ENCODE data around the gene SRSF4. TPM values are rescaled to one million over a fixed set of nuclear protein-coding genes. Genes with fewer than 3 reads are reported as not detected.

Gene SRSF4
- total and polyA plus RNA-seq, 9 donors: 55.2 to 135 (median 88.2) TPM

DNA sequence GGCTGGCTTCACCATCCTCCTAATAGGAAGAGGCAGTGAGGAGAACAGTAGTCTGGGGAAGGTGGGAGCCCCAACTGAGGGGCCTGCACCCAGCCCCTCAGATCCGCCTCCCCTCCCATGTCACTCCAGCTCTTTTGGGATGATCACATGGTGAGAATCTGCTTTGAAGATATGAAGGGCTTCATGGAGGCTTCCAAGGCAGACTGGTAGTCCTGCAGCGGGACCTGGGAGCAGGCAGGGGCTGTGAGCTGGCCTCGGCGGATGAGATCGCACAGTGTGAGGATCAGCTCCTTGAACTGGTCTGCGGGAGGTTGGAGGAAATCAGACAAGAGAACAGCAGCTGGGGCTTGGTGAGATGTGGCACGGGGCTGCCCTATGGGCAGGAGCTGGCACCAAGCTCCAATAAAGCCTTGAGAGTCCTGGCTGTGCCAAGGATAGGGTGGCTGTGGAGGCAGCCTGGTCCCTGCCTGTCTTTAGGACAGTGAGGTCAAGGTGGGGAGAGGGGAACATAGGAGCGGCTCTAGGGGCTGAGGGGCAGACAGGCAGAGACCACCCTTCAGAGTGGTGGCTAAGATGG lies 12.3 kb upstream of the SRSF4 start:
- Histone ChIP-seq H3K4me1 (ENCODE audit: insufficient read depth) (no peaks in the 10 kb centered on the region), H3K27ac (no peak overlapping the region), H3K36me3 (no peaks in the 10 kb centered on the region), H3K27me3 (no peaks in the 10 kb centered on the region), H3K4me3 (no peak overlapping the region), H3K9me3 (no peaks in the 10 kb centered on the region)
- peak in 1 of 5 donors; percentile 19 for DNase-seq
- TF ChIP-seq, protein P1, sequence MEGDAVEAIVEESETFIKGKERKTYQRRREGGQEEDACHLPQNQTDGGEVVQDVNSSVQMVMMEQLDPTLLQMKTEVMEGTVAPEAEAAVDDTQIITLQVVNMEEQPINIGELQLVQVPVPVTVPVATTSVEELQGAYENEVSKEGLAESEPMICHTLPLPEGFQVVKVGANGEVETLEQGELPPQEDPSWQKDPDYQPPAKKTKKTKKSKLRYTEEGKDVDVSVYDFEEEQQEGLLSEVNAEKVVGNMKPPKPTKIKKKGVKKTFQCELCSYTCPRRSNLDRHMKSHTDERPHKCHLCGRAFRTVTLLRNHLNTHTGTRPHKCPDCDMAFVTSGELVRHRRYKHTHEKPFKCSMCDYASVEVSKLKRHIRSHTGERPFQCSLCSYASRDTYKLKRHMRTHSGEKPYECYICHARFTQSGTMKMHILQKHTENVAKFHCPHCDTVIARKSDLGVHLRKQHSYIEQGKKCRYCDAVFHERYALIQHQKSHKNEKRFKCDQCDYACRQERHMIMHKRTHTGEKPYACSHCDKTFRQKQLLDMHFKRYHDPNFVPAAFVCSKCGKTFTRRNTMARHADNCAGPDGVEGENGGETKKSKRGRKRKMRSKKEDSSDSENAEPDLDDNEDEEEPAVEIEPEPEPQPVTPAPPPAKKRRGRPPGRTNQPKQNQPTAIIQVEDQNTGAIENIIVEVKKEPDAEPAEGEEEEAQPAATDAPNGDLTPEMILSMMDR (IDR thresholded peaks at IDR 0.05): no peak
- TF ChIP-seq POLR2A (IDR thresholded peaks at IDR 0.05) (no peak), EP300 (IDR thresholded peaks at IDR 0.05) (no peak)
- WGBS, 3 donors: 92 to 96% (median 94%) methylated on average over 8 of the region's 8 CpGs
- intact Hi-C loops (cut with DNase I): loop anchor here in 1 of 4 donors (10.0 kb wide), 1 partner anchor 169 kb away; no protein-coding TSS in a partner anchor

DNA sequence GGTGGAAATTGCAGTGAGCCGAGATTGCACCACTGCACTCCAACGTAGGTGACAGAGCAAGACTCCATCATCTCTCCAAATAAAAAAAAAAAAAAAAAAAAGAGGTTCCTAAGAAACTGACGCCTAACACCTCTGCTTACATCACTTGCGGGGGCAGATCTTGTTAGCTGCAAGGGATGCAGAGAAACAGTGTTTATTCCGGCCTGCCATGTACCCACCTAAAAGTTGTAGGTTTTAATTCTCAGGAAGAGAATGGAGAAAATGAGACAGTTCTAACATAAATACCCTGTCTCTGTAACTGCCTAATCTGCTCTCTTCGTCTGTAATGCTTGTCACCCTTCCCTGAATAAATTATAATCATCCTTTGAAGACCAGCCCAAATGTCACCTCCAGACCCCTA lies 9.0 kb upstream of the SRSF4 start:
- H3K27me3 ChIP-seq: no peaks in the 10 kb centered on the region
- intact Hi-C loops (cut with DNase I): loop anchor here in 1 of 4 donors (10.0 kb wide), 1 partner anchor 166 kb away; no protein-coding TSS in a partner anchor
- WGBS, 3 donors: 95 to 96% (median 96%) methylated on average over 6 of the region's 6 CpGs
- no peak overlapping the region for H3K27ac ChIP-seq
- H3K4me3 ChIP-seq: no peak overlapping the region
- no peaks in the 10 kb centered on the region for H3K4me1 ChIP-seq (ENCODE audit: insufficient read depth)
- H3K36me3 ChIP-seq: no peaks in the 10 kb centered on the region
- TF ChIP-seq EP300 (IDR thresholded peaks at IDR 0.05) (no peak), POLR2A (IDR thresholded peaks at IDR 0.05) (no peak)
- TF ChIP-seq, protein P1 (IDR thresholded peaks at IDR 0.05): no peak
- DNase-seq: no peak
- H3K9me3 ChIP-seq: no peaks in the 10 kb centered on the region

DNA sequence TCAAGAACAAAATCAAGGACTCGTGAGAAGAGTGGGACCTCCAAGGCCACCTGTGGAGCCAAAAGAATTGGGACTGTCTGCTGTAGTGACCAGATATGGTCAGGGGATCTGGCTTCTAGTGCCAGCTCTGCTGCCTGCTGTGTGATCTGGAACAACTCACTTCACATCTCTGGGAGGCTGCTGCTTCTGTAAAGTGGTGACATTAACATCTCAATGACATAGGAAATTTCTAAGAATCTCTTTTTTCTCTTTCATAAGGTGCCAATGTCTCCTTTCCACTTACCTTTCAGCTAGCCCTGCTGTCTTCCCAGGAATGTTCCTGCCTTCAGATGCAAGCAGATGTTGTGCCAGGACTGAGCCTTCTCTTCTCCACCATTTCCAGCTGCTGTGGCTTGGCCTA lies 5.0 kb upstream of the SRSF4 start:
- intact Hi-C loops (cut with DNase I): no loop called here

DNA sequence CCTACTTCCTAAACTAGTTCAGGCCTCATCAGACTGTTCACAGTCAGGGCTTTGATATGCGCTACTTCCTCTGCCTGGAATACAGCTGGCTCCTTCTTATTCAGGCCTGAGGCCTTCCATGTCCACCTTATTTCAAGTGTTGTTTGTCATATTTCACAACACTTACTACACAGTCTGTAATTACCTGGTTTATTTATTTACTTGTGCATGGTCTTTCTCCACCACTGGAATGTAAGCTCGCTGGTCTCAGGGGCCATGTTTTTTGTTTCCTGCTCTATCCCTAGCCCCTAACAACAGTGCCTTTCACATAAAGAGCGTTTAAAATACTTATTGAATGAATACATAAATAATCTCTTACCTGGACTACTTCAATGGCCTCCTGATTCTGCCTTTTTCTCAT lies 4.6 kb upstream of the SRSF4 start:
- H3K27me3 ChIP-seq: no peaks in the 10 kb centered on the region
- intact Hi-C loops (cut with DNase I): no loop called here
- no peaks in the 10 kb centered on the region for H3K4me1 ChIP-seq (ENCODE audit: insufficient read depth)
- DNase-seq: no peak
- TF ChIP-seq POLR2A (IDR thresholded peaks at IDR 0.05) (no peak), EP300 (IDR thresholded peaks at IDR 0.05) (no peak)
- TF ChIP-seq, protein P1 (IDR thresholded peaks at IDR 0.05): no peak
- H3K4me3 ChIP-seq: no peak overlapping the region
- H3K9me3 ChIP-seq: no peaks in the 10 kb centered on the region
- 76 to 79% (median 79%) methylated on average over 3 of the region's 3 CpGs for WGBS, 3 donors
- no peaks in the 10 kb centered on the region for H3K36me3 ChIP-seq
- no peak overlapping the region for H3K27ac ChIP-seq

More for the DNA sequence above, 5.0 kb upstream of the SRSF4 start:
- Histone ChIP-seq H3K9me3 (no peaks in the 10 kb centered on the region), H3K27ac (no peak overlapping the region), H3K4me3 (no peak overlapping the region), H3K27me3 (no peaks in the 10 kb centered on the region), H3K4me1 (ENCODE audit: insufficient read depth) (no peaks in the 10 kb centered on the region), H3K36me3 (no peaks in the 10 kb centered on the region)
- 75 to 96% (median 82%) methylated on average over 1 of the region's 1 CpG for WGBS, 3 donors
- DNase-seq: no peak
- TF ChIP-seq EP300 (IDR thresholded peaks at IDR 0.05): no peak
- TF ChIP-seq POLR2A (IDR thresholded peaks at IDR 0.05): no peak
- TF ChIP-seq, protein P1 (IDR thresholded peaks at IDR 0.05): no peak

Data from ovary (tissue), 9 donors.